HG03565 (cell line): Measurements from ENCODE around the gene CNTNAP2.

ENCODE experiments used
- ATAC-seq: cut with Tn5 transposase; IDR thresholded peaks from one replicate; pipeline ENCODE4 v1.9.1; 2021; ENCODE audit warnings: mild to moderate bottlenecking, moderate library complexity; ENCODE audit not compliant: unreplicated experiment

CNTNAP2 gene

DNA sequence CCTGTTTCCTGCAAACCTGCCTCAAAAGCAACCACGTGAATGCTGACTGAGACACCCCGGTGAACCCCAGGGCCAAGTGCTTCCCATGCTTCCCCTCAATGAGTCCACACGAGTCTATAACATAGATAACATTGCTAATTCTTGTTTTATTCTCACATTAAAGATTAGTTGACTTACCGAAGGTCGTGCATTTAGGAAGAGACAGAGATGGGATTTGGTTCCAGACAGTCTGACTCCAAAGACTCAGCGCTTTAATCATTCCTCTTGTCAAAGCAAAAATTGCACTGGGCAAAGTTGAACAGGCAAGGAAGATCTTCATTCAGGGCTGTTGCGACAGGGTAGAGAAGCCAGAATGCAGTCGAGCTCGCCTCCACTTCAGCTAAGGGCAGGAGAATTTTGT is 2038.4 kb downstream of the CNTNAP2 start:
- ATAC-seq: no peak

- ATAC-seq: no peak
Observed at GRCh38 chr7:148155826-148156225, 2039.2 kb downstream of the CNTNAP2 start.

DNA sequence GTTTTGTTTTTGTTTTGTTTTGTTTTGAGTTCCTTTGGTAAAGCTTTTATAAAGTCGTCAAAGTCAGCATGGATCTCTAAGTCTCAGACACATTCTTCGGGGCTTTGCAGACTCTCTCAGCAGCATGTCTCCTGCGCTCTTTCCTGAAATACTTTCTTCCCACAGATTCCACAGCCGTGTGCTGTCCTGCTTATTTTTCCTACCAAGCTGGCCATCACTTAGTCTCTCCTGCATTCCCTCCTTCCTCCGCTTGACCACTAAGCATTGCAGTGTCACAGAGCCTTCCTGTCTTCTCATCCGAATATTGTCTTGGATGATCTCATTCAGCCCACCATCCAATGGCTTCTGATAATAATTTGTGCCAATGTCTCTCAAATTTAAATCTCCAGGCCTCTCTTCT is 2039.6 kb downstream of the CNTNAP2 start:
- ATAC-seq: no peak

DNA sequence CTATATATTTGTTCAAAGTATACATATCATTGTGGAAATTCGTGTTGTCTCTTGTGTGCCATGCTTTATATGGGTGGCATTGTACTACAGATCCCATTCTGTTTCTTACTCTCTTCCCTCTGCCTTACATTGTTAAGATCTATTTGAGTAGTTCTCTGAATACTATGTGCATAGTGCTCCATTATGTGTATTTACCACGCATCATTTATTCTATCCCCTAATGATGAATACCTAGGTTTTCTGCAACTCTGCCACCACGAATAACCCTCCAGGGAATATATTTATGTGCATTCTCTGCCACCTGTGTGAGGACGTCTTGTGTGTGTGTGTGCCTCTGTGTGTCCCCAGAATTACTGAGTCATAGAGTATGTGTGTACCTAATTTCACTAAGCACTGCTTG is 2042.7 kb downstream of the CNTNAP2 start:
- no peak for ATAC-seq

DNA sequence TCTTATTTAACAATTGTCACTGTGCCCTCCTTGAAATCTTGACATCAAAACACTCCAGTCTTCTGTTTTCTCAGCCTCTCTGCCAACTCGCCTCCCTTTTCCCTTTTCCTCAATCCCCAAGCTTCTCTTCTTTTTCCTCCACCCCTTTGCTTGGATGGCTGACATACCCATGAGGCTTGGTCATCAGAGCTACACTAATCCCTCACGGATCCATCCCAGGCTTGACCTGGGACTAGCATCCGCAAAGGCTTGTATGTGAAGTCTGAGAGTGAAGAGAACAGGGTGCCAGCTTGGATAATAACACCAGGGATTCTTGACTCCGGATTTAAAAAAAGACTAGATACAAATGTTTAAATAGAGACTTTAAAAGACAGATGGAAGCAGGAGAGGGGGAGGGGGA is 2045.2 kb downstream of the CNTNAP2 start:
- ATAC-seq: no peak

GRCh38 chr7:148162808-148163207 is 2046.2 kb downstream of the CNTNAP2 start:
- no peak for ATAC-seq

DNA sequence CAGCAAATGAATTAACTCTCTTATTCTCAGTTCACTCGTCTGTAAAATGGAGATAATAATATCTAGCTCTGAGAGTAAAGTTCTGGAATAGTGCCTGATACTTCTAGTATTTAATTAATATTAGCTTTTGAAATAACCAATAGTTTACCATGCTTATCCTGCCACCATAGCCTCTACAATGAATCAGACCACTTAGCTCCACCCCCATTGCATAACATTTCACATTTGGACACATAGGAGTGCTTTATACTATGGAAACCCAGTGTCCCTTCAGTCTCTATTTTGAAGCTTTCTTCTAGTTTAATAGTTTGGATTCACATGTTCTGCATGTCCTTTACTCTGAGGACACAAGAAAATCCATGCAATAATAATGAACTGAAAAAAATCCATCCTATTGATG is 2046.6 kb downstream of the CNTNAP2 start:
- ATAC-seq: no peak

- no peak for ATAC-seq
Observed at GRCh38 chr7:148172920-148173319, 2056.3 kb downstream of the CNTNAP2 start.

DNA sequence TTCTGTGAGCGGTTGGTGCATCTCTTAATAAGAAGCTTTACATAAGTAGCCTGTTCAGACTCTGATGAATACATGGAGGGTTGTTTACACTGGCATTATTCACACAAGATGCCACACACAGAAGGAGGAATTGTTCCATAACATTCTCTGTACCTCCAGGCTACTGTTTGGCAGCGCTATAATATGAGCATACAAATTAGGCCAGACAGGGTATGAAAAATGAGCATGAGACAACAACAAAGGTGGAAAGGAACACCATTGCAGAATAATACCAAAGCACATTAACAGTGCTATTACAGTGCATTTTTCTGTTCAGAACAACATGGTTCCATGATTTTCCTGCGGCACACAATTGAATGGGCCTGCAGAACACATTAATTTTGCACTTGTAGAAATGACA is 2056.8 kb downstream of the CNTNAP2 start:
- ATAC-seq: no peak

GRCh38 chr7:148174376-148174775 is 2057.8 kb downstream of the CNTNAP2 start:
- ATAC-seq: no peak

DNA sequence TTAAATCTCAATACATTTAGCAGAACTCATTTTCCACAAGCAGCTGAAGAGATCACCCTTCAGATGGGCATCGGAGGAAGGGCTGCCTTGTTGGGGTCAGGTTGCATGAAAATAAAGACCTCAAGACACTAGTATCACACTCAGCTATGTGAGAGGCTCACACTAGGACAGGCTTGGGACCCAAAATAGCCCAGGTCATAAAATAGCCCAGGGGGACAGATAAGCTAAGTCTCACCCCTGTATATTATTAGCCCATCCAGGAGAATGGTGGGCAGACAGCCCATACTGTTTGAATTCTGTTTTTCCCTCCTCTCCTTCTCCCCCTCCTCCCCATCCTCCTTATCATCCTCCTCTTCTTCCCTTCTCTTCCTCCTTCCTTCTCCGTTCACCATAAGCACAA is 2058.9 kb downstream of the CNTNAP2 start:
- no peak for ATAC-seq

GRCh38 chr7:148177972-148178371 is 2061.4 kb downstream of the CNTNAP2 start:
- no peak for ATAC-seq

GRCh38 chr7:148180075-148180474 is 2063.5 kb downstream of the CNTNAP2 start:
- no peak for ATAC-seq

GRCh38 chr7:148182264-148182663 is 2065.7 kb downstream of the CNTNAP2 start:
- no peak for ATAC-seq

DNA sequence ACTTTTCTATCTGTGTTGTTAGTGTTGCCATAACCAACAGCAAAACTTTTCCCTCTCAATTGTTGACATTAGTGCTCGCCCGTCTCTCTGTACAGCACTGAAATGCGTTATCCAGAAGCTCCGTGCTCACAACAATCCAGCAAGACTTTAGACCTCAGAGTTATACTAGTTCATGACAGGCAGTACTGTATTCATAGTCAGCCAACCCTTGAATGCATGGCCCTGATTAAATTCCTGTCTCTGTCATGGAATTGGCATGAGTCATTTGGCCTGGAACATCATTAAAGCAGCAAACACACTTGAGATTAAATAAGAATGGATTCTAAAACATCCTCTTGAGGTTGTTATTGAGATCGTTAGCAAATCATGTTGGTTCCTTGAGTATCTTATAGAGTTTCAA is 2068.4 kb downstream of the CNTNAP2 start:
- ATAC-seq: no peak

DNA sequence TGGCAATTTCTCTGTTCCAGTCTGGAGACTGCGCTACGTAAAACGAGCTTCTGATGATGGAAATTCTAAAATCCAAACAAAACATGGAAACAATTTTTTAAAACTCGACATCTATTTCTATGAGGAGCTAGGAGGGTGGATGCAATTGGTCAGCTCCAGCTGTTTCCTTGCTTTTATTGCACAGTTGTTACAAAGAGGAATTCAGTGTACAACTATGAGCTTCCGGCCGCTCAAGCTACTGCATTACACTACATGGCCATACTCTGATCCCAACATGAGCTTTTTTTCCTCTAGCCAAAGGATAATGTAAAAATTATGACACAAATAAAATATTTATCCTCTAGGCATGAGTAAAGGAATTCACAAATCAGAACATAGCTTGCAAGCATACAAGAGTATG is 2070.9 kb downstream of the CNTNAP2 start:
- no peak for ATAC-seq

DNA sequence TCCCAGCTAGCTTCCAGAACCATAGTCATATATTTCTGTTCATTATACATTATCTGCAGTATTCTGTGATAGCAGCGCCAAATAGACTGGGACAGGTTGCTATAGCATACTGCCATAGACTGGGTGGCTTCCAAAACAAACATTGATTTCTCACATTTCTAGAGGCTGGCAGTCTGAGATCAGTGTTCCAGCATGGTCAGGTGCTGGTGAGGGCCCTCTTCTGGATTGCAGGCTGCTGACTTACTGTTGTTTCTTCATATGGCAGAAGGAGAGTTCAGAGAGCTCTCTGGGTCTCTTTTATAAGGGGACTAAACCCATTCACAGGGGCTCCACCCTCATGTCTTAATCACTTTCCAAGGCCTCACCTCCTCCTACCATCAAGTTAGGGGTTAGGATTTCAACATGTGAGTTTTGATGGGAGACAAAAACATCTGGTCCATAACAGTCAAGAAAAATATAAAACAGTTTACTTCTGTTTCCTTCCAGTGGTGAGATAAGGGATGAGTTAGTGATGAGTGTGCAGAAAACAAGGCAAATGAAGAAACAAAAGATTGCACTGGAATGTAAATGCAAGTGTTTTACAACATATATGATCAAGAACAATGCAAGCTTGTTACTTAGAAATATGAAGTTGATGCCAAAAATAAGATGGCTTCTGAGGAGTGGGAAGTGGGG is 2074.9 kb downstream of the CNTNAP2 start:
- ATAC-seq: no peak

DNA sequence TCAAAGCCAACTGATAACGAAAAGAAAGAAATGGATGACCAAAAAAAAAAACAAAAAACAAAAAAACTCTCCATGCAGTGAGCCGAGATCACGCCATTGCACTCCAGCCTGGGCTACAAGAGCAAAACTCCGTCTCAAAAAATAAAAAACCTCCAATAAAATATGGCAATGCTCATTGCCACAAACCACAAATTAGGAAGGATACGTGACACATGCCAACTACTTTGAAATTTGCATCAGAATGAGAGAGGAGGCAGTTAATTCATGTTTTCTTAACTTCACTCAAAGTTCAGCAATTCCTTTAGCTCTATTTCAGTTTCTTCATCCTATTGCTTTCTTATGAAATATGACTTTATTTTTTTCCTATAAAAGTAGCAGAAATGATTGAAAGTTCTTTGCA is 2075.9 kb downstream of the CNTNAP2 start:
- ATAC-seq: no peak

- no peak for ATAC-seq
Observed at GRCh38 chr7:148201992-148202391, 2085.4 kb downstream of the CNTNAP2 start.

DNA sequence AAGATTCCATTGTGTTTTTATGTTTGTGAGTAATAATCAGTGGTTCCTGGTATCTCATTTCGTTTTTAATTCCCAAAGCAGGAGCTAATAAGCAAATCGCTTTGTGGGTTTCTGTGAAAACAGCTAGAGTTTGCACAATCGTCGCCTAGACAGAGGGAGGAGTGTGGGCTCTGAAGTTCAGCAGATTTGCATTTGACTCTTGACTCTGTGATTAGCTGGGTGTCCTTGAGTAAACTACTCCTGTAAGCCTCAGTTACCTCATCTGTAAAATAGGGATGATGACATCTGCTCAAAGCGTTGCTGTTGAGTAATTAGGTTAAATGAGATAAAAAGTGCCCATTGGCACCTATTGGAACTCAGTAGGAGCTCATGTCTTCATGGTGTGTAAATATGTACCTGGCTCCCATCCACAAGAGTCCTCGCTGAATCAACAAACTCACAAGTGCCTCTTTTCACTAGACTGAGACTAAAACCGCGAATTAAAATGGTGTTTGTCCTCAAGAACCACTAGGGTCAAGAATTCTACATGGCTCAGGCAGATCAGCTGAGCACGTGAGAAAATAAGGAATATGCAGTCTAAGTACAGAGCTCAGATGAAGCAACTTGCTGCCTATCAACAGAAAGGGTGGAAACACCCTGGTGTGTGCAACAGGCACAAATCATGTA is 2088.2 kb downstream of the CNTNAP2 start:
- no peak for ATAC-seq

DNA sequence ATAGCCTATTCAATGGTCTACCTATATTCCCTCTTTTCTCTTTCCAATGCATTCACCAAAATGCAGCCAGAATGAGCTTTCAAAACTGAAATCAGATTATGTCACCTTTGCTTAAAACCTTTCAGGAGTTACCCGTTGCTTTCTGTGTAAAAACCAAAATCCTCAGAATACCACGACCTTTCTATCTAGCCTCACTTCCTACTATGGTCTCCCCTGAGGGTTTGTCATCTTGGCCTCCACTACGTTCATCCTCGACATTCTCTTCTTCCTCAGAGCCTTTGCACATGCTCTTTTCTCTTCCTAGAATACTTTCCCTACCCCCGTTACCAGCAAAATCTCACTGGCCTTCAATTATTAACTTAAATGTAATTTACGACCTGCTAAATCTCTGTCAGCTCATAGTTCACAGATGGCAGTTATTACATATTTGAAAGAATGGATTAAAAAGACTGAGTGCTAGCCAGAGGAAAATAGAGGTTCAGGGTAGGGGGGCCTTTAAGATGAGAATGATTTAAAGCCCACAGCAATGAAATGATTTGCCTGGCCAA is 2093.1 kb downstream of the CNTNAP2 start:
- no peak for ATAC-seq

DNA sequence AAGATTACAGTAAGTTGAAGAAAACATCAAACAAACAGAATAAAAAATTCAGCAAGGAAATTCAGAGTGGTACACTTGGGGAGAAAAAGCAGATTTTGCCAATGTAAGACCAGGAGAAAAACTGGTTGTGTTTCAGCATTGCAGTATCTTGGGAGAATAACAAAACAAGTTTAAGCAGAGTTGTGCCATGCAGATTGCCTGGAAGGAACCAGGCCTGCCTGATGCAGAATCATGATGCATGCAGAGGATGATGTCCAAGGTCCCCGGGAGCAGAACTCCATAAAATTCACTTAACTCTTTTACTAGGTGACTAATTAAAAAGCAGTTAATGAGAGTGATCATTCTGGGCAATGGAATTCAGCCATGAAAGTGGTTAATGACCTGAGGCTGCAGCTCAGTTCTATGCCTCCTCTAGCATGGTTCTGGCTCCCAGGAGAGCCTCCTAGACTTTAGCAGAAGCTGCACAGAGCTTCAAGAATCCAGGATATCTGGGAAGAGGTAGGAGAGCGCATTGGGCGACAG is 2094.3 kb downstream of the CNTNAP2 start:
- ATAC-seq: no peak
